Right lobe of liver (tissue), 4 donors: Measurements from ENCODE around the gene BTBD2.

ENCODE experiments used
- POLR2A ChIP-seq: fragments of 450-650 bp; IDR thresholded peaks from one replicate; pipeline ENCODE4 v1.6.1; 2017; ENCODE audit warnings: antibody characterized with exemption, mild to moderate bottlenecking
- TF ChIP-seq, protein P1 (sequence below), 4 donors: fragments of 200-600 bp in 3 of 4; fragments of 450-650 bp in 1 of 4; IDR thresholded peaks; one replicate each; pipeline versions ENCODE4 v1.5.1 to v1.8.0; 2016 to 2022; ENCODE audit warnings: antibody characterized with exemption in 4 of 4, mild to moderate bottlenecking in 2 of 4
- donor health status: DM: no; HTN: no; CAD: no.
- donor health status: DM: no; HTN: no; CAD: no.
- donor health status: DM: no; HTN: yes; CAD: no.

DNA sequence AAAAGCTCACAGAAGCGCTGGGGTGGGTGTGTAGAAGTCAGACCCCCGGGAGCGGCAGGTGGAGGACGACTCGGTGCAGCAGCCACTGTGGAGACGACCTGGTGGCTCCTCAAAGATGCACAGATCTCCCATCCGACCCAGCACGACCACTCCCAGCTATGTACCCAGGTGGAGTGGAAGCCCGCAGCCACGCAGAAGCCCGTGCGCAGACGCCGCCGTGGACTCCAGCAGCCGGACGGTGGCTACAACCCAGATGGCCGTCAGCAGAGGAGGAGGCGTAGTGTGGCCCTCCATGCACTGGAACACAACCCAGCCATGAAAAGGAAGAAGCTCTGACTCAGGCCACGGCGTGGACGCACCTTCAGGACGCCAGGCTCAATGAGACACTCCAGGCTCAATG lies 52.8 kb downstream of the BTBD2 start:
- TF ChIP-seq, protein P1, sequence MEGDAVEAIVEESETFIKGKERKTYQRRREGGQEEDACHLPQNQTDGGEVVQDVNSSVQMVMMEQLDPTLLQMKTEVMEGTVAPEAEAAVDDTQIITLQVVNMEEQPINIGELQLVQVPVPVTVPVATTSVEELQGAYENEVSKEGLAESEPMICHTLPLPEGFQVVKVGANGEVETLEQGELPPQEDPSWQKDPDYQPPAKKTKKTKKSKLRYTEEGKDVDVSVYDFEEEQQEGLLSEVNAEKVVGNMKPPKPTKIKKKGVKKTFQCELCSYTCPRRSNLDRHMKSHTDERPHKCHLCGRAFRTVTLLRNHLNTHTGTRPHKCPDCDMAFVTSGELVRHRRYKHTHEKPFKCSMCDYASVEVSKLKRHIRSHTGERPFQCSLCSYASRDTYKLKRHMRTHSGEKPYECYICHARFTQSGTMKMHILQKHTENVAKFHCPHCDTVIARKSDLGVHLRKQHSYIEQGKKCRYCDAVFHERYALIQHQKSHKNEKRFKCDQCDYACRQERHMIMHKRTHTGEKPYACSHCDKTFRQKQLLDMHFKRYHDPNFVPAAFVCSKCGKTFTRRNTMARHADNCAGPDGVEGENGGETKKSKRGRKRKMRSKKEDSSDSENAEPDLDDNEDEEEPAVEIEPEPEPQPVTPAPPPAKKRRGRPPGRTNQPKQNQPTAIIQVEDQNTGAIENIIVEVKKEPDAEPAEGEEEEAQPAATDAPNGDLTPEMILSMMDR (IDR thresholded peaks at IDR 0.05), result no peak
- no peak for TF ChIP-seq POLR2A
